Tibial nerve (tissue), 4 donors: Measurements from ENCODE around the gene SNCA.

ENCODE experiments used
- EP300 ChIP-seq, 2 donors: sonication (generic); formaldehyde crosslinking; IDR thresholded peaks; one replicate each; pipeline ENCODE4 v1.6.1; 2017; ENCODE audit warnings: antibody characterized with exemption in 2 of 2, mild to moderate bottlenecking in 1 of 2
- POLR2A ChIP-seq, 2 donors: fragments of 450-650 bp; IDR thresholded peaks; one replicate each; pipeline ENCODE4 v1.6.1; 2017; ENCODE audit warnings: antibody characterized with exemption in 2 of 2, mild to moderate bottlenecking in 2 of 2, moderate library complexity in 2 of 2
- TF ChIP-seq, protein P1 (sequence below), 5 experiments: fragments of 200-600 bp in 3 of 5; fragments of 450-650 bp in 2 of 5; sonication (generic) in 3 of 5; IDR thresholded peaks; one replicate each; pipeline ENCODE4 v1.5.1; 2016 to 2019; ENCODE audit warnings: antibody characterized with exemption in 5 of 5, mild to moderate bottlenecking in 3 of 5, moderate library complexity in 2 of 5

DNA sequence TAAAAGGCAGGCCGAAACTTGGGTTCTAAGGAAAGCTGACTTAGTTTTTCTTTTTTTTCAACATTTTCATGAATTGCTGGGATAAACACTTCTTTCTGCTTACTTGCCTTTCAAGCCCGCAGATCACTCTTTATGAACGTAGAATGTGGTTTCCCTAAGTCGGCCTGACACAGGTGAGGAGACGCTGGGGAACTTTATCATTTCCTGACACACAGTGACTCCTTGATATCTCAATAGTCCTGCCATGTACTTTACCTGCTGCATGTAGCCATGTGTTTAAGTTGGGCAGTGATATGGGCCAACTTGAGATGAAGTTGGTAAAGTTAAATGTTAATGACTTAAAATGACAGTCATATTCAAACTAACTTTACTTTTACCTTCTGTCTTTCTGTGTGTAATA lies 26.6 kb upstream of the SNCA start:
- TF ChIP-seq, protein P1, sequence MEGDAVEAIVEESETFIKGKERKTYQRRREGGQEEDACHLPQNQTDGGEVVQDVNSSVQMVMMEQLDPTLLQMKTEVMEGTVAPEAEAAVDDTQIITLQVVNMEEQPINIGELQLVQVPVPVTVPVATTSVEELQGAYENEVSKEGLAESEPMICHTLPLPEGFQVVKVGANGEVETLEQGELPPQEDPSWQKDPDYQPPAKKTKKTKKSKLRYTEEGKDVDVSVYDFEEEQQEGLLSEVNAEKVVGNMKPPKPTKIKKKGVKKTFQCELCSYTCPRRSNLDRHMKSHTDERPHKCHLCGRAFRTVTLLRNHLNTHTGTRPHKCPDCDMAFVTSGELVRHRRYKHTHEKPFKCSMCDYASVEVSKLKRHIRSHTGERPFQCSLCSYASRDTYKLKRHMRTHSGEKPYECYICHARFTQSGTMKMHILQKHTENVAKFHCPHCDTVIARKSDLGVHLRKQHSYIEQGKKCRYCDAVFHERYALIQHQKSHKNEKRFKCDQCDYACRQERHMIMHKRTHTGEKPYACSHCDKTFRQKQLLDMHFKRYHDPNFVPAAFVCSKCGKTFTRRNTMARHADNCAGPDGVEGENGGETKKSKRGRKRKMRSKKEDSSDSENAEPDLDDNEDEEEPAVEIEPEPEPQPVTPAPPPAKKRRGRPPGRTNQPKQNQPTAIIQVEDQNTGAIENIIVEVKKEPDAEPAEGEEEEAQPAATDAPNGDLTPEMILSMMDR (IDR thresholded peaks at IDR 0.05), result no peak
- TF ChIP-seq POLR2A (IDR thresholded peaks at IDR 0.05) (no peak), EP300 (IDR thresholded peaks at IDR 0.05) (no peak)
